ENCODE measurements around the gene KLHL24. TPM values are rescaled to one million over a fixed set of nuclear protein-coding genes. Genes with fewer than 3 reads are reported as not detected.

Gene KLHL24
- total and polyA plus RNA-seq, 2 of the 13 experiments (the other 11 are each of a cell fraction or from before 2014, with no cell fraction given), result 6.9 to 15.7 TPM

- TF ChIP-seq ZNF101 (CRISPR knock-in tag; IDR thresholded peaks at IDR 0.05; ENCODE audit: borderline replicate concordance, low read depth) (no peak), NCOR1 (IDR thresholded peaks at IDR 0.05; ENCODE audit: borderline replicate concordance, low read length) (no peak), ZNF468 (CRISPR knock-in tag; IDR thresholded peaks at IDR 0.05) (no peak), ZNF512B (CRISPR knock-in tag; IDR thresholded peaks at IDR 0.05; ENCODE audit: borderline replicate concordance) (no peak), MIER3 (CRISPR knock-in tag; IDR thresholded peaks at IDR 0.05; ENCODE audit: borderline replicate concordance) (no peak), ZNF570 (CRISPR knock-in tag; IDR thresholded peaks at IDR 0.05; ENCODE audit: borderline replicate concordance) (no peak), ZNF20 (CRISPR knock-in tag; IDR thresholded peaks at IDR 0.05) (no peak), SMYD3 (CRISPR knock-in tag; IDR thresholded peaks at IDR 0.05) (no peak; the same call in 1 of the 2 replicates), NBN (conservative IDR thresholded peaks at IDR 0.05) (no peak), ZNF652 (CRISPR knock-in tag; IDR thresholded peaks at IDR 0.05; ENCODE audit: borderline replicate concordance, low read depth) (no peak), ZFP37 (CRISPR knock-in tag; IDR thresholded peaks at IDR 0.05; ENCODE audit: borderline replicate concordance) (no peak), MYNN (CRISPR knock-in tag; IDR thresholded peaks at IDR 0.05; ENCODE audit: low read depth) (no peak), ZBTB7A (CRISPR knock-in tag; IDR thresholded peaks at IDR 0.05) (peak; percentile 25; the same call in 1 of the 2 replicates), ZNF564 (CRISPR knock-in tag; IDR thresholded peaks at IDR 0.05) (peak; percentile 30; the same call in 1 of the 2 replicates), NCOA5 (CRISPR knock-in tag; IDR thresholded peaks at IDR 0.05) (no peak), HOXA3 (CRISPR knock-in tag; IDR thresholded peaks at IDR 0.05) (peak; percentile 77), ZNF704 (CRISPR knock-in tag; IDR thresholded peaks at IDR 0.05; ENCODE audit: borderline replicate concordance) (0 out of 2 replicates have a peak, but pooled peaks have one; percentile 75), TEAD2 (CRISPR knock-in tag; IDR thresholded peaks at IDR 0.05) (no peak), GABPB1 (CRISPR knock-in tag; IDR thresholded peaks at IDR 0.05) (peak; percentile 67; the same call in 1 of the 2 replicates), ZNF235 (CRISPR knock-in tag; IDR thresholded peaks at IDR 0.05; ENCODE audit: borderline replicate concordance) (no peak; the same call in 1 of the 2 replicates), NFE2L2 (IDR thresholded peaks at IDR 0.05; ENCODE audit: low read length) (no peak), ZNF567 (CRISPR knock-in tag; IDR thresholded peaks at IDR 0.05; ENCODE audit: borderline replicate concordance) (no peak), ZBTB33 (CRISPR knock-in tag; IDR thresholded peaks at IDR 0.05) (no peak), ADNP (CRISPR knock-in tag; IDR thresholded peaks at IDR 0.05) (no peak), ZNF251 (CRISPR knock-in tag; IDR thresholded peaks at IDR 0.05) (no peak), NRL (CRISPR knock-in tag; IDR thresholded peaks at IDR 0.05; ENCODE audit: borderline replicate concordance) (no peak)
Measured at GRCh38 chr3:183697610-183698317, 62.3 kb downstream of the KLHL24 start, which contains the start of gene YEATS2 (continued).

Data from HepG2 (cell line).